Measurements from ENCODE around the gene IFIT2.

DNA sequence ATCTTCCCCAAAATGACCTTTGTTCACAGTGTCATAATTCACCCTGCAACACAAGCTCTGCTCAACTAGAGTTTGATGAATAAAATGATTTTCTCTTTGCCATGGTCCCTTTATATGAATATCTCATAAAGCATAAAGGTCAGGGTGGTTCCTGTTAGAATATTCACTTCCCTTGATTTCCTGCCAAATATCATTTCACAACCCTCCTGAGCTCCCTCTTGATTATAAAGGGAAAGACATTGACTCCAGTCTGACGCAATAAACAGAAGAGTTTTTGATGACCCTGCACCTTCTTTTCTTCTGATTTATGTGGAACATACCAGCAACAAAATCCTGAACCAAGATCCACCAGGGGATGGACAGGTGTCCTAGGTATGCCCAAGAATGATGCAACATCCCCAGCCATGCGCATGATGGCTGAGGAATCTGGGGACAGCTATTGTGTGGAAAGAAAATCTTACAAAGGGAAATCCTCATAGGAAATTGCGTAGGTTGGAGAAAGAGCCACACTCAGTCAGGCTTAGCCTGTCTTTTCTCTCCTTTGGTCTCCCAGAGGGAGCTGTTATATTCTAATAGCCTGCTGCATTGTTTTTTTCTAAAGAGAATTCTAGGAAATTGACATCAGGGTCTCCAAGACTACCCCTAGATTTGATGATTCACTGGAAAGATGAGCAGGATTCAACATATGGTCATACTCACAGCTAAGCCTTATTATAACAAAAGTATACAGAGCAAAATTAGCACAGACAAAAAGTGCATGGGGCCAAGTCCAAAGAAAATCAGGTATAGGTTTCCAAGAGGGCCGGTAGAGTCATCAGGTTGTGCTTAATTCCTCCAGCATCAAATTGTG, 44.8 kb downstream of the IFIT2 start:
- TF ChIP-seq, protein P1, sequence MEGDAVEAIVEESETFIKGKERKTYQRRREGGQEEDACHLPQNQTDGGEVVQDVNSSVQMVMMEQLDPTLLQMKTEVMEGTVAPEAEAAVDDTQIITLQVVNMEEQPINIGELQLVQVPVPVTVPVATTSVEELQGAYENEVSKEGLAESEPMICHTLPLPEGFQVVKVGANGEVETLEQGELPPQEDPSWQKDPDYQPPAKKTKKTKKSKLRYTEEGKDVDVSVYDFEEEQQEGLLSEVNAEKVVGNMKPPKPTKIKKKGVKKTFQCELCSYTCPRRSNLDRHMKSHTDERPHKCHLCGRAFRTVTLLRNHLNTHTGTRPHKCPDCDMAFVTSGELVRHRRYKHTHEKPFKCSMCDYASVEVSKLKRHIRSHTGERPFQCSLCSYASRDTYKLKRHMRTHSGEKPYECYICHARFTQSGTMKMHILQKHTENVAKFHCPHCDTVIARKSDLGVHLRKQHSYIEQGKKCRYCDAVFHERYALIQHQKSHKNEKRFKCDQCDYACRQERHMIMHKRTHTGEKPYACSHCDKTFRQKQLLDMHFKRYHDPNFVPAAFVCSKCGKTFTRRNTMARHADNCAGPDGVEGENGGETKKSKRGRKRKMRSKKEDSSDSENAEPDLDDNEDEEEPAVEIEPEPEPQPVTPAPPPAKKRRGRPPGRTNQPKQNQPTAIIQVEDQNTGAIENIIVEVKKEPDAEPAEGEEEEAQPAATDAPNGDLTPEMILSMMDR (conservative IDR thresholded peaks at IDR 0.05; ENCODE audit: low read depth in 2 of 2) = no peak
- no peak for TF ChIP-seq EZH2phosphoT487 (IDR thresholded peaks at IDR 0.05; ENCODE audit: unreplicated experiment)
- TF ChIP-seq, protein P2, sequence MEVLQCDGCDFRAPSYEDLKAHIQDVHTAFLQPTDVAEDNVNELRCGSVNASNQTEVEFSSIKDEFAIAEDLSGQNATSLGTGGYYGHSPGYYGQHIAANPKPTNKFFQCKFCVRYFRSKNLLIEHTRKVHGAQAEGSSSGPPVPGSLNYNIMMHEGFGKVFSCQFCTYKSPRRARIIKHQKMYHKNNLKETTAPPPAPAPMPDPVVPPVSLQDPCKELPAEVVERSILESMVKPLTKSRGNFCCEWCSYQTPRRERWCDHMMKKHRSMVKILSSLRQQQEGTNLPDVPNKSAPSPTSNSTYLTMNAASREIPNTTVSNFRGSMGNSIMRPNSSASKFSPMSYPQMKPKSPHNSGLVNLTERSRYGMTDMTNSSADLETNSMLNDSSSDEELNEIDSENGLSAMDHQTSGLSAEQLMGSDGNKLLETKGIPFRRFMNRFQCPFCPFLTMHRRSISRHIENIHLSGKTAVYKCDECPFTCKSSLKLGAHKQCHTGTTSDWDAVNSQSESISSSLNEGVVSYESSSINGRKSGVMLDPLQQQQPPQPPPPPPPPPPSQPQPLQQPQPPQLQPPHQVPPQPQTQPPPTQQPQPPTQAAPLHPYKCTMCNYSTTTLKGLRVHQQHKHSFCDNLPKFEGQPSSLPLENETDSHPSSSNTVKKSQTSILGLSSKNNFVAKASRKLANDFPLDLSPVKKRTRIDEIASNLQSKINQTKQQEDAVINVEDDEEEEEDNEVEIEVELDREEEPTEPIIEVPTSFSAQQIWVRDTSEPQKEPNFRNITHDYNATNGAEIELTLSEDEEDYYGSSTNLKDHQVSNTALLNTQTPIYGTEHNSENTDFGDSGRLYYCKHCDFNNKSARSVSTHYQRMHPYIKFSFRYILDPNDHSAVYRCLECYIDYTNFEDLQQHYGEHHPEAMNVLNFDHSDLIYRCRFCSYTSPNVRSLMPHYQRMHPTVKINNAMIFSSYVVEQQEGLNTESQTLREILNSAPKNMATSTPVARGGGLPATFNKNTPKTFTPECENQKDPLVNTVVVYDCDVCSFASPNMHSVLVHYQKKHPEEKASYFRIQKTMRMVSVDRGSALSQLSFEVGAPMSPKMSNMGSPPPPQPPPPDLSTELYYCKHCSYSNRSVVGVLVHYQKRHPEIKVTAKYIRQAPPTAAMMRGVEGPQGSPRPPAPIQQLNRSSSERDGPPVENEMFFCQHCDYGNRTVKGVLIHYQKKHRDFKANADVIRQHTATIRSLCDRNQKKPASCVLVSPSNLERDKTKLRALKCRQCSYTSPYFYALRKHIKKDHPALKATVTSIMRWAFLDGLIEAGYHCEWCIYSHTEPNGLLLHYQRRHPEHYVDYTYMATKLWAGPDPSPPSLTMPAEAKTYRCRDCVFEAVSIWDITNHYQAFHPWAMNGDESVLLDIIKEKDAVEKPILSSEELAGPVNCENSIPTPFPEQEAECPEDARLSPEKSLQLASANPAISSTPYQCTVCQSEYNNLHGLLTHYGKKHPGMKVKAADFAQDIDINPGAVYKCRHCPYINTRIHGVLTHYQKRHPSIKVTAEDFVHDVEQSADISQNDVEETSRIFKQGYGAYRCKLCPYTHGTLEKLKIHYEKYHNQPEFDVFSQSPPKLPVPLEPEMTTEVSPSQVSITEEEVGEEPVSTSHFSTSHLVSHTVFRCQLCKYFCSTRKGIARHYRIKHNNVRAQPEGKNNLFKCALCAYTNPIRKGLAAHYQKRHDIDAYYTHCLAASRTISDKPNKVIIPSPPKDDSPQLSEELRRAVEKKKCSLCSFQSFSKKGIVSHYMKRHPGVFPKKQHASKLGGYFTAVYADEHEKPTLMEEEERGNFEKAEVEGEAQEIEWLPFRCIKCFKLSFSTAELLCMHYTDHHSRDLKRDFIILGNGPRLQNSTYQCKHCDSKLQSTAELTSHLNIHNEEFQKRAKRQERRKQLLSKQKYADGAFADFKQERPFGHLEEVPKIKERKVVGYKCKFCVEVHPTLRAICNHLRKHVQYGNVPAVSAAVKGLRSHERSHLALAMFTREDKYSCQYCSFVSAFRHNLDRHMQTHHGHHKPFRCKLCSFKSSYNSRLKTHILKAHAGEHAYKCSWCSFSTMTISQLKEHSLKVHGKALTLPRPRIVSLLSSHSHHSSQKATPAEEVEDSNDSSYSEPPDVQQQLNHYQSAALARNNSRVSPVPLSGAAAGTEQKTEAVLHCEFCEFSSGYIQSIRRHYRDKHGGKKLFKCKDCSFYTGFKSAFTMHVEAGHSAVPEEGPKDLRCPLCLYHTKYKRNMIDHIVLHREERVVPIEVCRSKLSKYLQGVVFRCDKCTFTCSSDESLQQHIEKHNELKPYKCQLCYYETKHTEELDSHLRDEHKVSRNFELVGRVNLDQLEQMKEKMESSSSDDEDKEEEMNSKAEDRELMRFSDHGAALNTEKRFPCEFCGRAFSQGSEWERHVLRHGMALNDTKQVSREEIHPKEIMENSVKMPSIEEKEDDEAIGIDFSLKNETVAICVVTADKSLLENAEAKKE (CRISPR knock-in tag; IDR thresholded peaks at IDR 0.05) = no peak

Data from GM23338 (cell line).